HG02884 (cell line): ENCODE data around the gene INMT.

Experiments used
- ATAC-seq: cut with Tn5 transposase; IDR thresholded peaks from one replicate; pipeline ENCODE4 v1.9.1; 2021; ENCODE audit warnings: mild to moderate bottlenecking, moderate library complexity; ENCODE audit not compliant: unreplicated experiment

Gene INMT

GRCh38 chr7:30779574-30779973, 27.6 kb downstream of the INMT start:
- ATAC-seq, result no peak

GRCh38 chr7:30780941-30781340, 29.0 kb downstream of the INMT start:
- ATAC-seq, result no peak

DNA sequence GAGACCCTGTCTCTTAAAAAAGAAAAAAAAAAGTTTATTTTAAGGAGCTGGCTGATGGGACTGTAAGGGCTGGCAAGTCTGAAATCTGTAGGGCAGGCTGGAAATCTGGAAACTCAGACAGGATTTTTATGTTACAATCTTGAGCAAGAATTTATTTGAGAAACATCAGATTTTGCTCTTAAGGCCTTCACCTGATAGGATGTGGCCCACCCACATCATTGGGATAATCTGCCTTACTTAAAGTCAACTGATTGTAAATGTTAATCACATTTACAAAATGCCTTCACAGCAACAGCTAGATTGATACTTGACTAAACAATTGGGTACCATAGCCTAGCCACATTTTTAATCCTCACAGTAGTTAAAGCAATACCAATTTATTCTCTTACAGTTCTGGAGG, 30.8 kb downstream of the INMT start:
- ATAC-seq, result no peak

DNA sequence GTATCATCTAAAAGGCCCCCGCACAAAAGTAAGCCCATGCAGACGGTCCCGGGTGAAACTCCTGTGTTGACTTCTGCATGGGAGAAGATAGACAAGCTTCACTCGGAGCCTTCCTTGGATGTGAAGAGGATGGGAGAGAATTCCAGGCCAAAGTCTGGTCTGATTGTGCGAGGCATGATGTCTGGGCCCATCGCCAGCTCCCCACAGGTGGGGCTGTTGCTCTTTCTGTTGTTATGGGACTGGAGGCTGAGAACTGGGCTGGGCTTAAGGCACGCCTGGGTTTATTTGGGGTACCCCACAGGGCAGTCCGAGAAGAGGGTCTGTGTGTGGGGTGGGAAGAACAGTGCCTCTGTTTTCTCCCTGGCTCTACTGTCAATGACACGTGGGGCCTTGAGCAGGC, 33.9 kb downstream of the INMT start:
- ATAC-seq, result no peak

DNA sequence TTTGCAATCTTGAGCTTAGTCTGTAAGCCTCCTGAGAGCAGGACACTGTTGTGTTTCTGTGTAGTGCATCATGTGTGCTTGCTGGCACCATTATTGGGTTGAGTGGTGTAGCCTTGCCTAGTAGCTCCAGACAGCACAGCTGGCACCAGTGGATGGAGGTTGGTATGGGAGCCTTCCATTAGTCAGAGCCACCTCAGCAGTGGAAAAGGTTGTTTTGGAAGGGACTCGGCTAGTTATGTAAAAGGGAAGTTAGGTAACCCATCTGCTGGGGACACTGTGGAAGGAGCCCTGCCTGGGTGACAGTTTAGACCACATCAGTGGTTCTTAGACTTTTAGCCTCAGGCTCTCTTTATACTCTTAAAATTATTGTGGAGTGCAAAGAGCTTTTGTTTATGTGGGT, 35.6 kb downstream of the INMT start:
- ATAC-seq, result no peak

- no peak for ATAC-seq
Observed at GRCh38 chr7:30788640-30789333, 36.9 kb downstream of the INMT start.

- ATAC-seq, result no peak
Observed at GRCh38 chr7:30789334-30789711, 37.4 kb downstream of the INMT start.

DNA sequence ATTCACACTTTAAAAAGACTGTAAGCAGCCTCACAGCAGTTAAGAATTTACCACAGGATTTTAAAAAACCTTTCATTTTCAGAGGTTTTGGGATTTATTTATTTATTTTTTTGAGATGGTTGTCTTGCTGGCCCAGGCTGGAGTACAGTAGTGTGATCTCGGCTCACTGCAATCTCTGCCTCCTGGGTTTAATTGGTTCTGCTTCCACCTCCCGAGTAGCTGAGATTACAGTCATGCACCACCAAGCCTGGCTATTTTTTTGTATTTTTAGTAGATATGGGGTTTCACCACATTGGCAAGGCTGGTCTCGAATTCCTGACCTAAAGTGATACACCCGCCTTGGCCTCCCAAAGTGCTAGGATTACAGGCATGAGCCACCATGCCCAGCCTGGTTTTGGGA, 38.4 kb downstream of the INMT start:
- ATAC-seq, result no peak

DNA sequence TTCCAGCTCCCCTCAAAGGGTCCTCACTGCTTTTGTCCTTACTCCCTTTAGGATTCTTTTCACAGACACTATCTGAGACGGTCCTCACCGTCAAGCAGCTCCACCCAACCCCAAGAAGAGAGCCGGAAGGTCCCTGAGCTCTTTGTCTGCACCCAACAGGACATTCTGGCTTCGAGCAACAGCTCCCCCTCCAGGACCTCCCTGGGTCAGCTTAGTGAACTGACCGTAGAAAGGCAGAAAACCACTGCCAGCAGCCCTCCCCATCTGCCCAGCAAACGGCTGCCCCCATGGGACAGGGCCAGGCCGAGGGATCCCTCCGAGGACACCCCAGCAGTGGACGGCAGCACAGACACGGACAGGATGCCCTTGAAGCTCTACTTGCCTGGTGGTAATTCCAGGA, 39.2 kb downstream of the INMT start:
- ATAC-seq, result no peak

- ATAC-seq, result no peak
Observed at GRCh38 chr7:30795161-30795948, 43.4 kb downstream of the INMT start.

- ATAC-seq, result no peak
Observed at GRCh38 chr7:30796105-30796869, 44.4 kb downstream of the INMT start.

- ATAC-seq, result no peak
Observed at GRCh38 chr7:30797176-30798040, 45.5 kb downstream of the INMT start.

DNA sequence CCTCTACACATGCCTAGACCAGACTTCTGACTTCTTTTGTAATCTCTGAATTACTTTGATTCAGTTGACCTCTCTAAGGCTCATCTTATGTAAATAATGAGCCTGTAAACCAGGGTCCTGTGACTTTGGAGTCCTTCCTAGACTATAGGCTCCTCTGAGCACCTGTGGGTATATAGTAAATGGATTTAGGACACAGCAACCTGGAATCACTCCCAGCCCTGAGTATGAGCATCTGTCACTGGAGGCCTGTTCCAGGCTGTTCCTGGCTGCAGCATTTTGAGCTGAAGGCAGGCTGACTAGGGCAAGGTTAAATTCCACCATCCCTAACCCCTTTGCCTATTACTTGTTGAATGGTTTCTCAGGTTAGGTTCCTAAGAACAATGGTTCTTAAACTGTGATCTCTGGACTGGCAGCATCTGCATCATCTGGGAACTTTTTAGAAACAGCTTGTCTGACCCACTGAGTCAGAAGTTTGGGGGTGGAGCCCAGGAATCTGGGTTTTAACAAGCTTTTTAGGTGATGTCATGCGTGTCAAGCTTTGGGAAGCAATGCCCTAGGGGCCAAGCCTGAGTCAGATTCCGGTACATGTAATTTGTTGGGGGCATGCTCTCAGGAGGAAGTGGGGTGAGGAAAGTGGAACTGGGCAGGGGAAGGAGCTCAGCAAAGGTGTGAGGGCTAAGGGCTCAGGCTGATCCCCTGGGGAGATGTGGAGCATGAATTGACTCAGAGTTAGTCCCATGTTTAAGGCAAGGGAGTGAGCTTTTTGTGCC, 47.5 kb downstream of the INMT start:
- ATAC-seq, result peak; percentile 60

DNA sequence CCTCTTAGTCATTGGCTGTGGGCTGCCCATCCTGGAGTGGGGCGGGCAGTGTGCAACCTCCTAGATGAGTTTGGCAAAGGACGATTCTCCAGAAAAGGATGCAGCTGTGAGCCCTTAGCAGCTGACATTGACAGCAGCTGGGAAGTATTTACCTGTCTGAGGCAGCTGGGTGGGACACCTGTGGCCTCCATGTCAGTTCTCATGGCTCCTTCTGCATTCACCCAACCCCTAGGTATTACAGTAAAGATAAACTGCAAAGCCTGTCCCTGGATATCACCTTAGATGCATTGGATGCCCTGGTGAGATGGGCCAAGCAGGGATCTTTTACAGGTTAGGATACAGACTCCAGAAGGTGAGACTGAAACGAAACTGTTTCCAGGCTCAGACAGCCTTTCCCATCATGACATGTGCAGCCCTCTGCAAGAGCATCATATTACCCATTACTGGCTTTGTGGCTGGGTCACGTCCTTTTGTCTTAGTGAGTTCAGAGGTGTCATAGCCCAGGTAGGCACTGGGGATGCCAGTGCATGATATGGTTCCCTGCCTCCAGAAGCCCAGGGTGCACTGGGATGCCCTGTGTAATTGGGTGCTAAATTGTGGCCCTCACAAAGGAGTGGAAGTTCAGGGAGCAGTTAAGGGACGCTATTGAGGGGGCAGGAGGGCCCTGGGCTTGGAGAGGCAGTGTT, 48.2 kb downstream of the INMT start:
- no peak for ATAC-seq

- ATAC-seq, result peak; percentile 40
Observed at GRCh38 chr7:30800785-30801252, 48.9 kb downstream of the INMT start.

DNA sequence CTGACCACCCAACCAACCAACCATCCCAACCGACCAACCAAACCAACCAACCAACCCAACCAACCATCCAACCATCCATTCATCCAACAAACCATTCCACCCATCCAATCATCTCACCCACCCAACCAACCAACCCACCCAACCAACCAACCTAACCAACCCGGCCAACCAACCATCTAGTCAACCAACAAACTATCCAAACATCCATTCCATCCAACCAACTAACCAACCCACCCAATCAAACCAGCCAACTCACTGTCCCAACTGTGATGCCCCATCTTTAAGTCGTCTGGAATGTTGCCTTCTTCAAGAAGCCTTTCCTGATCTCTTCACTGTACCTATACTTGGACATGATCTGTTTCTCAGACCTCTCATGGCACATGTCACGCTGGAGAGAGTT, 50.9 kb downstream of the INMT start:
- ATAC-seq, result no peak

GRCh38 chr7:30804078-30804661, 52.2 kb downstream of the INMT start:
- no peak for ATAC-seq

GRCh38 chr7:30805081-30805691, 53.3 kb downstream of the INMT start:
- ATAC-seq, result no peak

DNA sequence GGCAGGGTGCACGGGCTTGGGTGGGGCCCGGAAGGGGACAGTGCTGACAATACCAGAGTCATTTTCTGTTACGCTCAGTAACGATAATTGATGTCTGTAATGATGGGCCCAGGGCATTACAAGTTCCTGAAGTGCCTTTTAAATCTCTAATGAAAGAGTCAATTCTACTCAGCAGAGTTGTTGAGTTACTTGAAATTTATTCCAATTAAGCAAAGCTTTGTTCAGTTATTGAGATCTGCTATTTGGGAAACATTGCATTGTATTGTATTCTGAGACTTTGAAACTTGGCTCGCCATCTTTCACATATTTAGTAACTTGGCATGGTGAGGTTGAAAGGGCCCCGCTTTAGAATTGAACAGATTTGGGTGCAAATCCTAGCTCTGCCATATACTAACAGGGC, 54.0 kb downstream of the INMT start:
- ATAC-seq, result no peak
